Nephron progenitor cell (in vitro differentiated cells): ENCODE measurements around the gene GRIK3.
"Not testable (repeated sequence)": the region's sequence is repeated elsewhere in the genome, so short reads cannot be mapped to it uniquely, and the experiment has no call there.

Source experiments
- DNase-seq: peaks from one replicate; pipeline ENCODE4 v3.0.0; 2021
- H3K27ac Mint-ChIP-seq: 2 replicates; pipeline ENCODE4 v1.8.0; 2021; ENCODE audit warnings: mild to moderate bottlenecking, moderate library complexity, mixed read lengths
- H3K27me3 Mint-ChIP-seq: 2 replicates; pipeline ENCODE4 v1.8.0; 2021; ENCODE audit warnings: mild to moderate bottlenecking, low read depth, mixed read lengths; ENCODE audit not compliant: poor library complexity
- H3K36me3 Mint-ChIP-seq: 2 replicates; pipeline ENCODE4 v1.8.0; 2021; ENCODE audit warnings: low read depth, mixed read lengths
- H3K4me1 Mint-ChIP-seq: 2 replicates; pipeline ENCODE4 v1.8.0; 2021; ENCODE audit warnings: mixed read lengths
- H3K4me3 Mint-ChIP-seq: 2 replicates; pipeline ENCODE4 v1.8.0; 2021; ENCODE audit warnings: mild to moderate bottlenecking, moderate library complexity, mixed read lengths
- H3K9me3 Mint-ChIP-seq: 2 replicates; pipeline ENCODE4 v1.8.0; 2021; ENCODE audit warnings: mild to moderate bottlenecking, moderate library complexity, mixed read lengths
- TF ChIP-seq, protein P1 (sequence below): fragments of 200-600 bp; sonication (generic); IDR thresholded peaks from 2 replicates; pipeline ENCODE4 v1.5.0; 2021; ENCODE audit warnings: antibody characterized with exemption

Gene GRIK3

GRCh38 chr1:36919491-36920145 lies 114.7 kb downstream of the GRIK3 start:
- peaks cover 23% of the 10 kb centered on the region for H3K9me3 Mint-ChIP-seq
- no peak for DNase-seq
- no peaks in the 10 kb centered on the region for H3K36me3 Mint-ChIP-seq
- H3K4me3 Mint-ChIP-seq, result no peak overlapping the region
- peaks cover 3% of the 10 kb centered on the region for H3K4me1 Mint-ChIP-seq
- TF ChIP-seq, protein P1, sequence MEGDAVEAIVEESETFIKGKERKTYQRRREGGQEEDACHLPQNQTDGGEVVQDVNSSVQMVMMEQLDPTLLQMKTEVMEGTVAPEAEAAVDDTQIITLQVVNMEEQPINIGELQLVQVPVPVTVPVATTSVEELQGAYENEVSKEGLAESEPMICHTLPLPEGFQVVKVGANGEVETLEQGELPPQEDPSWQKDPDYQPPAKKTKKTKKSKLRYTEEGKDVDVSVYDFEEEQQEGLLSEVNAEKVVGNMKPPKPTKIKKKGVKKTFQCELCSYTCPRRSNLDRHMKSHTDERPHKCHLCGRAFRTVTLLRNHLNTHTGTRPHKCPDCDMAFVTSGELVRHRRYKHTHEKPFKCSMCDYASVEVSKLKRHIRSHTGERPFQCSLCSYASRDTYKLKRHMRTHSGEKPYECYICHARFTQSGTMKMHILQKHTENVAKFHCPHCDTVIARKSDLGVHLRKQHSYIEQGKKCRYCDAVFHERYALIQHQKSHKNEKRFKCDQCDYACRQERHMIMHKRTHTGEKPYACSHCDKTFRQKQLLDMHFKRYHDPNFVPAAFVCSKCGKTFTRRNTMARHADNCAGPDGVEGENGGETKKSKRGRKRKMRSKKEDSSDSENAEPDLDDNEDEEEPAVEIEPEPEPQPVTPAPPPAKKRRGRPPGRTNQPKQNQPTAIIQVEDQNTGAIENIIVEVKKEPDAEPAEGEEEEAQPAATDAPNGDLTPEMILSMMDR, result no peak
- H3K27ac Mint-ChIP-seq, result no peak overlapping the region
- H3K27me3 Mint-ChIP-seq, result peaks cover 26% of the 10 kb centered on the region

DNA sequence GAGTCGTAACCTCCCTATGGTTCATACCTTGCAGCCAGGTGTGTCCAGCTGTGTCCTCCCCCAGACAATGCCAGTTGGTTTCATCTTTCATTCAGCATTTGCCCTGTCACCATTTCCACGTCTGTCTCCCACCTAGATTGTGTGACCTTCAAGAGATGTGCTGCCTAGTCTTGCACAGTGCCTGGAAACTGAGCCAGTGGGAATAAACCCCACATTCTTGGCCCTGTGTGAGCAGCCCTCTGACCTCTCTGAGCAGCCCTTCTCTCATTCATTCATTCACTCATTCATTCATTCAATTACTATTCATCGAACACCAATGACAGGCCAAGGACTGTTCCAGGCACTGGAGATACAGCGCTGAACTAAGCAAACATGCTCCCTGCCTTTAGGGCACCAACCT lies 115.7 kb downstream of the GRIK3 start:
- Mint-ChIP-seq H3K4me3 (no peak overlapping the region), H3K4me1 (peaks cover 7% of the 10 kb centered on the region), H3K36me3 (no peaks in the 10 kb centered on the region), H3K27me3 (peaks cover 32% of the 10 kb centered on the region), H3K9me3 (peaks cover 23% of the 10 kb centered on the region), H3K27ac (no peak overlapping the region)
- TF ChIP-seq, protein P1, result no peak
- no peak for DNase-seq

DNA sequence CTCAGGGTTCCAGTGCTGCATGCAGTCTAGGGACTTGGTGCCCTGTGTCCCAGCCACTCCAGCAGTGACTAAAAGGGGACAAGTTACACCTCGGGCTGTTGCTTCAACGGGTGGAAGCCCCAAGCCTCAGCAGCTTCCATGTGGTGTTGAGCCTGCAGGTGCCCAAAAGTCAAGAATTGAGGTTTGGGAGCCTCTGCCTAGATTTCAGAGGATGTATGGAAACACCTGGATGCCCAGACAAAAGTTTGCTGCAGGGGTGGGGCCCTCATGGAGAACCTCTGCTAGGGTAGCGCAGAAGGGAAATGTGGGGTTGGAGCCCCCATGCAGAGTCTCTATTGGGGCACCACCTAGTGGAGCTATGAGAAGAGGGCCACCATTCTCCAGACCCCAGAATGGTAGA lies 117.8 kb downstream of the GRIK3 start:
- H3K4me1 Mint-ChIP-seq, result peaks cover 26% of the 10 kb centered on the region
- H3K27ac Mint-ChIP-seq, H3K4me3 Mint-ChIP-seq, H3K36me3 Mint-ChIP-seq, DNase-seq: not testable (repeated sequence)
- peaks cover 29% of the 10 kb centered on the region for H3K27me3 Mint-ChIP-seq
- peaks cover 23% of the 10 kb centered on the region for H3K9me3 Mint-ChIP-seq

- TF ChIP-seq, protein P1, result no peak
- H3K4me3 Mint-ChIP-seq, result no peak overlapping the region
Observed at GRCh38 chr1:36913484-36914060, 120.7 kb downstream of the GRIK3 start.

DNA sequence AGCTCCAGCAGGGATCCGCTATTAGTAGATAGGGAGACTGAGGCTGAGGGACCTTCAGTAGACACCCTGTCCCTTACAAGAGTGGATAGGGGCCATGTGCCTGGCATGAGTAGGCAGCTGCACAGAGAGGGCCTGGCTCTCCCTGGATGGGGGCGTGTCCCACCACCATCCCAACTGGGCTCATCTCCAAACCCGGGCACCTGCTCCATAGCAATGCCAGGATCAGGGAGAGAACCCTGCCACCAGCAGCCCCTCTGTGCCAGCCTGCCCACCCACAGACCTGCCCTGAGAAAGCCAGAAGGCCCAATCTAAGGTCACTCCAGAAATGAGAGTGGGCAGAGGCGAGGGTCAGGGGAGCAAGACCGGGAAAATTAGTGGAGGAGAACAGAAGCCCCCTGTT lies 121.3 kb downstream of the GRIK3 start:
- peaks cover 43% of the 10 kb centered on the region for H3K4me1 Mint-ChIP-seq
- H3K9me3 Mint-ChIP-seq, result peaks cover 23% of the 10 kb centered on the region
- no peak overlapping the region for H3K27ac Mint-ChIP-seq
- TF ChIP-seq, protein P1, result no peak
- H3K36me3 Mint-ChIP-seq, result no peaks in the 10 kb centered on the region
- no peak for DNase-seq
- H3K4me3 Mint-ChIP-seq, result no peak overlapping the region
- peaks cover 15% of the 10 kb centered on the region for H3K27me3 Mint-ChIP-seq

More at GRCh38 chr1:36913484-36914060, 120.7 kb downstream of the GRIK3 start:
- peaks cover 43% of the 10 kb centered on the region for H3K4me1 Mint-ChIP-seq
- H3K36me3 Mint-ChIP-seq, result no peaks in the 10 kb centered on the region
- peak; percentile 34 for DNase-seq
- peaks cover 23% of the 10 kb centered on the region for H3K9me3 Mint-ChIP-seq
- H3K27me3 Mint-ChIP-seq, result peaks cover 19% of the 10 kb centered on the region
- H3K27ac Mint-ChIP-seq, result peak overlapping the region; percentile 73

- Mint-ChIP-seq H3K4me1 (peaks cover 43% of the 10 kb centered on the region), H3K4me3 (peak overlapping the region; percentile 6), H3K36me3 (no peaks in the 10 kb centered on the region), H3K27ac (no peak overlapping the region), H3K27me3 (peaks cover 21% of the 10 kb centered on the region), H3K9me3 (peaks cover 23% of the 10 kb centered on the region)
- no peak for DNase-seq
- TF ChIP-seq, protein P1, result no peak
Observed at GRCh38 chr1:36912365-36912865, 121.9 kb downstream of the GRIK3 start.
